Smooth muscle cell (in vitro differentiated cells): Measurements from ENCODE around the gene FOLR1. TPM values are rescaled to one million over a fixed set of nuclear protein-coding genes. Genes with fewer than 3 reads are reported as not detected.
"Not testable (repeated sequence)": the region's sequence is repeated elsewhere in the genome, so short reads cannot be mapped to it uniquely, and the experiment has no call there.

Experiments
- DNase-seq: peaks from one replicate; lab custom pipeline; 2025; ENCODE audit not compliant: unreplicated experiment; lab: John Stamatoyannopoulos, UW
- H2AFZ ChIP-seq: fragments of 200-600 bp; sonication (generic); 2 replicates; pipeline ENCODE4 v1.6.0; 2016; ENCODE audit warnings: antibody characterized with exemption, low read depth, mild to moderate bottlenecking
- H3F3A ChIP-seq: fragments of 200-600 bp; sonication (generic); 2 replicates; pipeline ENCODE4 v1.6.0; 2017; ENCODE audit warnings: antibody characterized with exemption, low read depth
- H3K27ac ChIP-seq: fragments of 200-600 bp; sonication (generic); 2 replicates; pipeline ENCODE4 v1.5.1; 2016; ENCODE audit warnings: low read depth, mild to moderate bottlenecking
- H3K27me3 ChIP-seq: fragments of 200-600 bp; sonication (generic); 2 replicates; pipeline ENCODE4 v1.6.1; 2016; ENCODE audit warnings: low read depth, mild to moderate bottlenecking
- H3K36me3 ChIP-seq: fragments of 200-600 bp; sonication (generic); 2 replicates; pipeline ENCODE4 v1.5.1; 2016; ENCODE audit warnings: low read depth
- H3K4me1 ChIP-seq: fragments of 200-600 bp; sonication (generic); 2 replicates; pipeline ENCODE4 v1.5.1; 2016; ENCODE audit warnings: low read depth
- H3K4me2 ChIP-seq: fragments of 200-600 bp; sonication (generic); 2 replicates; pipeline ENCODE4 v1.6.0; 2016; ENCODE audit warnings: mild to moderate bottlenecking
- H3K4me3 ChIP-seq: fragments of 200-600 bp; sonication (generic); 2 replicates; pipeline ENCODE4 v1.5.1; 2016; ENCODE audit warnings: mild to moderate bottlenecking
- H3K79me2 ChIP-seq: fragments of 200-600 bp; sonication (generic); 2 replicates; pipeline ENCODE4 v1.6.0; 2016; ENCODE audit warnings: low read depth, mild to moderate bottlenecking
- H3K9ac ChIP-seq: fragments of 200-600 bp; sonication (generic); 2 replicates; pipeline ENCODE4 v1.6.0; 2016; ENCODE audit warnings: low read depth
- H3K9me3 ChIP-seq: fragments of 200-600 bp; sonication (generic); replicated peaks from 2 replicates; pipeline ENCODE4 v1.5.1; 2016; ENCODE audit warnings: low read depth
- H4K20me1 ChIP-seq: fragments of 200-600 bp; sonication (generic); 2 replicates; pipeline ENCODE4 v1.6.0; 2016; ENCODE audit warnings: low read depth
- WGBS: methylation state at CpG from one replicate; pipeline ENCODE4 v1.1.7; 2016; ENCODE audit warnings: low lambda C conversion rate; 5-methylcytosine and 5-hydroxymethylcytosine counted together
- polyA plus RNA-seq: library from polyadenylated mRNA; unstranded; fragments of >200 nt; fragmentation: Nextera tagmentation; extraction: Ambion mirVana; gene quantifications from 2 replicates; pipeline ENCODE4 v1.2.1, GENCODE V29; 2016
- total RNA-seq: library from RNA; depleted of rRNA; stranded (reverse); fragments of >200 nt; gene quantifications from 2 replicates; pipeline ENCODE4 v1.2.3, GENCODE V29; 2014
- TF ChIP-seq, protein P1 (sequence below): fragments of 200-600 bp; sonication (generic); IDR thresholded peaks from 2 replicates; pipeline ENCODE4 v1.5.1; 2017; ENCODE audit warnings: borderline replicate concordance, mild to moderate bottlenecking, antibody characterized with exemption; ENCODE audit not compliant: insufficient read depth, poor library complexity, severe bottlenecking

The FOLR1 gene
- total and polyA plus RNA-seq, 2 experiments from 2014 or later, result 8.1 to 9.4 TPM

GRCh38 chr11:72150882-72151281 lies 41.1 kb upstream of the FOLR1 start:
- Histone ChIP-seq H2AFZ (no peak overlapping the region), H3F3A (no peaks in the 10 kb centered on the region), H3K9me3 (no peaks in the 10 kb centered on the region), H3K4me2 (no peak overlapping the region), H3K79me2 (no peaks in the 10 kb centered on the region), H3K27ac (no peak overlapping the region), H3K4me1 (no peaks in the 10 kb centered on the region), H3K4me3 (no peak overlapping the region), H4K20me1 (no peaks in the 10 kb centered on the region), H3K27me3 (no peaks in the 10 kb centered on the region), H3K36me3 (no peaks in the 10 kb centered on the region), H3K9ac (no peak overlapping the region)
- TF ChIP-seq, protein P1, sequence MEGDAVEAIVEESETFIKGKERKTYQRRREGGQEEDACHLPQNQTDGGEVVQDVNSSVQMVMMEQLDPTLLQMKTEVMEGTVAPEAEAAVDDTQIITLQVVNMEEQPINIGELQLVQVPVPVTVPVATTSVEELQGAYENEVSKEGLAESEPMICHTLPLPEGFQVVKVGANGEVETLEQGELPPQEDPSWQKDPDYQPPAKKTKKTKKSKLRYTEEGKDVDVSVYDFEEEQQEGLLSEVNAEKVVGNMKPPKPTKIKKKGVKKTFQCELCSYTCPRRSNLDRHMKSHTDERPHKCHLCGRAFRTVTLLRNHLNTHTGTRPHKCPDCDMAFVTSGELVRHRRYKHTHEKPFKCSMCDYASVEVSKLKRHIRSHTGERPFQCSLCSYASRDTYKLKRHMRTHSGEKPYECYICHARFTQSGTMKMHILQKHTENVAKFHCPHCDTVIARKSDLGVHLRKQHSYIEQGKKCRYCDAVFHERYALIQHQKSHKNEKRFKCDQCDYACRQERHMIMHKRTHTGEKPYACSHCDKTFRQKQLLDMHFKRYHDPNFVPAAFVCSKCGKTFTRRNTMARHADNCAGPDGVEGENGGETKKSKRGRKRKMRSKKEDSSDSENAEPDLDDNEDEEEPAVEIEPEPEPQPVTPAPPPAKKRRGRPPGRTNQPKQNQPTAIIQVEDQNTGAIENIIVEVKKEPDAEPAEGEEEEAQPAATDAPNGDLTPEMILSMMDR, result no peak
- no peak for DNase-seq
- 89% methylated on average over 4 of the region's 4 CpGs for WGBS

- not testable (repeated sequence) for H3K36me3 ChIP-seq, H3K27me3 ChIP-seq, H3K9me3 ChIP-seq, H4K20me1 ChIP-seq, H3K4me1 ChIP-seq, H2AFZ ChIP-seq, H3K4me2 ChIP-seq, H3K27ac ChIP-seq, H3F3A ChIP-seq, DNase-seq, H3K9ac ChIP-seq, H3K4me3 ChIP-seq, H3K79me2 ChIP-seq
- WGBS, result 93% methylated on average over 5 of the region's 6 CpGs
Observed at GRCh38 chr11:72153874-72154273, 38.1 kb upstream of the FOLR1 start.

DNA sequence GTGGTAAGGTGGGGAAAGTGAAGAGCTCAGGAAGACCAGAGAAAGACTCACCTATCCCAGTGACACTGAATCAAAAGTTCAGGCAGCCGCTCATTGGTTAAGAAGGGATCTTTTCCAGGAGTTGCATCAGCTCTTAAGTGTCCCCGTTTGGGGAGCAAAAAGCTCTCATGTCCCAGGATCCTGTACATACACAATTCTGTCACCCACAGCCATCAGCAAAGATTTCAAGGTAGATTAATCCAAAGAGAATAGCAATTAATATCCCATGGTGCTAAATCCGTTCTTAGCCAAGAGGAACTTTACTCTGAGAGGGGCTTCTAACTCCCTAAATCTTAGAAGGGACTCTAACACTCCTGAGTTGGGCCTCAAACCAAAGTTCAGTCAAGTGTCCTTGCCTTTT lies 37.1 kb upstream of the FOLR1 start:
- Histone ChIP-seq H3K79me2 (no peaks in the 10 kb centered on the region), H3K4me2 (no peak overlapping the region), H3K27ac (no peak overlapping the region), H3F3A (no peaks in the 10 kb centered on the region), H3K4me1 (no peaks in the 10 kb centered on the region), H2AFZ (no peak overlapping the region), H3K36me3 (no peaks in the 10 kb centered on the region), H4K20me1 (no peaks in the 10 kb centered on the region), H3K27me3 (no peaks in the 10 kb centered on the region), H3K9ac (no peak overlapping the region), H3K9me3 (no peaks in the 10 kb centered on the region), H3K4me3 (no peak overlapping the region)
- DNase-seq, result no peak
- WGBS, result 93% methylated on average over 3 of the region's 3 CpGs
- TF ChIP-seq, protein P1, result no peak

GRCh38 chr11:72155751-72156150 lies 36.2 kb upstream of the FOLR1 start:
- 91% methylated on average over 4 of the region's 4 CpGs for WGBS

More at GRCh38 chr11:72155751-72156150, 36.2 kb upstream of the FOLR1 start:
- H3K4me3 ChIP-seq, result no peak overlapping the region
- TF ChIP-seq, protein P1, result no peak
- no peaks in the 10 kb centered on the region for H3F3A ChIP-seq
- H3K27ac ChIP-seq, result no peak overlapping the region
- no peak overlapping the region for H2AFZ ChIP-seq
- H4K20me1 ChIP-seq, result no peaks in the 10 kb centered on the region
- H3K9me3 ChIP-seq, result no peaks in the 10 kb centered on the region
- H3K9ac ChIP-seq, result no peak overlapping the region
- H3K27me3 ChIP-seq, result no peaks in the 10 kb centered on the region
- DNase-seq, result no peak
- H3K4me2 ChIP-seq, result no peak overlapping the region
- no peaks in the 10 kb centered on the region for H3K4me1 ChIP-seq
- no peaks in the 10 kb centered on the region for H3K79me2 ChIP-seq
- H3K36me3 ChIP-seq, result no peaks in the 10 kb centered on the region
